Osteocyte (in vitro differentiated cells): ENCODE results near the gene ERI3. TPM values are rescaled to one million over a fixed set of nuclear protein-coding genes. Genes with fewer than 3 reads are reported as not detected.

Experiments used
- DNase-seq: peaks from one replicate; pipeline ENCODE4 v3.0.0; 2021; ENCODE audit warnings: mixed read lengths; ENCODE audit not compliant: unreplicated experiment; ENCODE audit errors: extremely low spot score
- H3K27ac Mint-ChIP-seq: one replicate; pipeline ENCODE4 v1.8.0; 2021; ENCODE audit warnings: mild to moderate bottlenecking, mixed read lengths; ENCODE audit not compliant: unreplicated experiment
- H3K27me3 Mint-ChIP-seq: one replicate; pipeline ENCODE4 v1.8.0; 2021; ENCODE audit warnings: mixed read lengths; ENCODE audit not compliant: unreplicated experiment
- H3K36me3 Mint-ChIP-seq: one replicate; pipeline ENCODE4 v1.8.0; 2021; ENCODE audit warnings: mixed read lengths; ENCODE audit not compliant: unreplicated experiment
- H3K4me1 Mint-ChIP-seq: one replicate; pipeline ENCODE4 v1.8.0; 2021; ENCODE audit warnings: mixed read lengths; ENCODE audit not compliant: unreplicated experiment
- H3K4me3 Mint-ChIP-seq: one replicate; pipeline ENCODE4 v1.8.0; 2021; ENCODE audit warnings: mild to moderate bottlenecking, moderate library complexity, mixed read lengths; ENCODE audit not compliant: unreplicated experiment
- H3K9me3 Mint-ChIP-seq: one replicate; pipeline ENCODE4 v1.8.0; 2021; ENCODE audit warnings: mixed read lengths; ENCODE audit not compliant: unreplicated experiment
- total RNA-seq: library from RNA; stranded (reverse); gene quantifications from 2 replicates; pipeline ENCODE4 v1.2.1, GENCODE V29; 2021
- TF ChIP-seq, protein P1 (sequence below): fragments of 200-600 bp; sonication (generic); IDR thresholded peaks from 2 replicates; pipeline ENCODE4 v1.5.0; 2021; ENCODE audit warnings: antibody characterized with exemption, mild to moderate bottlenecking, moderate library complexity

ERI3 gene
- total RNA-seq, 1 donor from 2014 or later = 58.6 TPM

DNA sequence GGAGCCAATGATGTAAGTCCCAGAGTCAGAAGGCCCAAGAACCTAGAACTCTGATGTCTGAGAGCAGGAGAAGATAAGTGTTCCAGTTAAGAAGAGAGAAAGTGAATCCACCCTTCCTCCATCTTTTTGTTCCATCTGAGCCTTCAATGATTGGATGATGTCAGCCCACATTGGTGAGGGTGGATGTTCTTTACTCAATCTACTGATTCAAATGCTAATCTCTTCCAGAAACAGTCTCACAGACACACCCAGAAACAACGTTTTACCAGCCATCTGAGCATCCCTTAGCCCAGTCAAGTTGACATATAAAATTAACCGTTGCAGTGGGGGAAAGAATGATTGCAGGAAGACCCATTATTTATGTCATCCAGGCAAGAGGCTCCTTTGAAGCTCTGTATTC, 33.5 kb upstream of the ERI3 start:
- H3K36me3 Mint-ChIP-seq = no peaks in the 10 kb centered on the region
- no peaks in the 10 kb centered on the region for H3K4me1 Mint-ChIP-seq
- TF ChIP-seq, protein P1, sequence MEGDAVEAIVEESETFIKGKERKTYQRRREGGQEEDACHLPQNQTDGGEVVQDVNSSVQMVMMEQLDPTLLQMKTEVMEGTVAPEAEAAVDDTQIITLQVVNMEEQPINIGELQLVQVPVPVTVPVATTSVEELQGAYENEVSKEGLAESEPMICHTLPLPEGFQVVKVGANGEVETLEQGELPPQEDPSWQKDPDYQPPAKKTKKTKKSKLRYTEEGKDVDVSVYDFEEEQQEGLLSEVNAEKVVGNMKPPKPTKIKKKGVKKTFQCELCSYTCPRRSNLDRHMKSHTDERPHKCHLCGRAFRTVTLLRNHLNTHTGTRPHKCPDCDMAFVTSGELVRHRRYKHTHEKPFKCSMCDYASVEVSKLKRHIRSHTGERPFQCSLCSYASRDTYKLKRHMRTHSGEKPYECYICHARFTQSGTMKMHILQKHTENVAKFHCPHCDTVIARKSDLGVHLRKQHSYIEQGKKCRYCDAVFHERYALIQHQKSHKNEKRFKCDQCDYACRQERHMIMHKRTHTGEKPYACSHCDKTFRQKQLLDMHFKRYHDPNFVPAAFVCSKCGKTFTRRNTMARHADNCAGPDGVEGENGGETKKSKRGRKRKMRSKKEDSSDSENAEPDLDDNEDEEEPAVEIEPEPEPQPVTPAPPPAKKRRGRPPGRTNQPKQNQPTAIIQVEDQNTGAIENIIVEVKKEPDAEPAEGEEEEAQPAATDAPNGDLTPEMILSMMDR = no peak
- no peaks in the 10 kb centered on the region for H3K9me3 Mint-ChIP-seq
- peaks cover 20% of the 10 kb centered on the region for H3K27me3 Mint-ChIP-seq
- no peak for DNase-seq
- H3K4me3 Mint-ChIP-seq = no peak overlapping the region
- H3K27ac Mint-ChIP-seq = no peak overlapping the region

DNA sequence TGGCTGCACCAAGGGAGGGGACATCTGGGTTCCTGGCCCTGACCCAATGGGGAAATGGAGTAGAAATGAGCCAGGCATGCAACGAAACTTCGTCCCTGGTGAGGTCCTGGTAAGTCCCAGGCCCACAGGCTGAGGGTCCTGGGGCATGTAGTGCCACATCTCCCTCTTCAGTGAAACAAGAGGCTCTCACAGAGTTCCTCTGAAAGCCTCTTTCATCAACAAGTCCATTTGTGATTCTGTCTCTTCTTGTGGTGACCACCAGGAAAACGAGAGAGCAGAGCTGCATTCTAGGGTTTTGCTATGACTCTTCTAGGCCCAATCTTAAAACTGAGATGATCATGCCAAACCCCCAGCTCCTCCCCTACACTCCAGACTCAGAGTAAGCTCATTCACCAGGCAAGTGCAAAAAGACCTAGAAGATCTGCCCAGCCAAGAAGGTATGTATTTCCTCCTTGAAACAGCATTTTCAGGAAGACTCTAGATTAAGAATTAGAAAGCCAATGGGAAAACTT, 25.7 kb upstream of the ERI3 start:
- no peak overlapping the region for H3K27ac Mint-ChIP-seq
- no peaks in the 10 kb centered on the region for H3K4me1 Mint-ChIP-seq
- TF ChIP-seq, protein P1 = no peak
- peaks cover 30% of the 10 kb centered on the region for H3K27me3 Mint-ChIP-seq
- H3K9me3 Mint-ChIP-seq = no peaks in the 10 kb centered on the region
- H3K36me3 Mint-ChIP-seq = no peaks in the 10 kb centered on the region
- H3K4me3 Mint-ChIP-seq = no peak overlapping the region
- no peak for DNase-seq

DNA sequence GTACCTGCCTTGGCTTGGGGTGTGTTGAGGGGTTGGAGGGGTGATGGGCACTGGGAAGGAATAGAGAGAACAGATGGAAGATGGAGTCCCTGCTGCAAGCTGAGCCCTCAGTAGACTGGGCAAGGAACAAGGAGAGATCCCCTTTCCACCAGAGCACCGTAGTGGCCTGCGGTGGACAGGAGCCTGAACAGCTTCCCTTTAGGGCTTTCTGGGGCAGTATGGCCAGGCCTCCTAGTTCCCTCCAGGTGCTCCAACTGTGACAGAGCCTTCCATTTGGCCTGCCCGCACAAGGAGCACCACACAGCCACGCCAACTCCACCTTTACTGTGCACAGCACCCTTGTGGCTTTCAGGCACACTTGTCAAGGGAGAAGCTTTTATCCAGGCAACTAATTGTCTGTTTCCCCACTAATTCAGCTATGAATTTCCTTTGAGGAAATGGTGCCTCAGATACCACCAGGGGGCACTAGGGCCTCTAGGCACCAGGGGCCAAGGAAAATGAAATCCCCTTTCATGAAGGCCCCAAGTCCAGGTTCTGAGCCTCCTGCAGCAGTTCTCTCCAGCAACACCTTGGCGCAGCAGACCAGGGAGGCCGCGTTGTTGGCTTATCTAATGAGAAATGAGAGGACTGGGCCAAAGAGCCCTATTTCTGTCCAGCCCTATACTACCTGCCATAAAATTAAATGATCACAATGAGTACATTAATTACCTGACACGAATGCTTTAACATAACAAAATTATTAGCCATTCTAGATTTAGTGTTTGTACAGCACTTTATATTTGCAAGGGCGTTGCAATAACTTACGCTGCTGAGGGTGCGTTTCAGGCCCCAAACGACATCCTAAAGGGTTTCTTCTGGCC, 23.1 kb upstream of the ERI3 start:
- H3K4me3 Mint-ChIP-seq = no peak overlapping the region
- TF ChIP-seq, protein P1 = peak; percentile 74
- H3K36me3 Mint-ChIP-seq = no peaks in the 10 kb centered on the region
- DNase-seq = no peak
- no peaks in the 10 kb centered on the region for H3K4me1 Mint-ChIP-seq
- H3K27ac Mint-ChIP-seq = no peak overlapping the region
- no peaks in the 10 kb centered on the region for H3K9me3 Mint-ChIP-seq
- H3K27me3 Mint-ChIP-seq = peaks cover 16% of the 10 kb centered on the region

DNA sequence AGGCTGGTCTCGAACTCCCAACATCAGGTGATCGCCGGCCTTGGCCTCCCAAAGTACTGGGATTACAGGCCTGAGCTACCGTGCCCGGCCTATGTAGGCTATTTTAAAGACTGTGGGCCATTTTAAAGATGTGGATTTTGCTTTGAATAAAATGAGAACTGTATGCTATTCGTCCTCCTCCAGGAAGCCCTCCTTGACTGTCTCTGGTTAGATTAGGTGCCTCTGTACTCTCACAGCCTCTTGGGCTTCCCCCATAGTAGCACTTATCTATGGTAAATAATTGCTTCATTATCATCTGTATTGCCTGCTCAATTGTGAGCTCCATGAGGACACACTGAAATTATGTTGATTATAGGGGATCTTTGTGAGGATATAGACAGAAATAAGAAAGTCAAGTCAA, 20.5 kb upstream of the ERI3 start:
- H3K27me3 Mint-ChIP-seq = peaks cover 5% of the 10 kb centered on the region

DNA sequence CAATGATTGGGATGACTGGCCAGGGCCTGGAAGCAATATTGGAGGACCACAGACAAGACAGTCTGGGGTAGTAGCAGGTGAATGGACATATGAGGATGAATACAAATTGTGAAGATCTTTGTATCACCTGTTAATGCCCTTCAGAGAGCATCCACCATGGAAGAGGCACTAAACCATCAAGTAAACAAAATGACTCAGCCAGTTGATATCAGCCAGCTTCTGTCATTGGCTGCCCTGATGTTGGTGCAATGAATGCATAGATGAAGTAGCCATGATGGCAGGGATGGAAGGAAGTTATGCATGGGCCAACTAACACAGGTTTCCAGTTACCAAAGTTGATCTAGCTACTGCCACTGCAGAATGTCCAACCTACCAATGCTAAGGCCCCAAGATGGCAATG, 16.1 kb upstream of the ERI3 start:
- no peaks in the 10 kb centered on the region for H3K9me3 Mint-ChIP-seq
- TF ChIP-seq, protein P1 = no peak
- H3K4me1 Mint-ChIP-seq = no peaks in the 10 kb centered on the region
- no peak overlapping the region for H3K27ac Mint-ChIP-seq
- no peak overlapping the region for H3K4me3 Mint-ChIP-seq
- no peak for DNase-seq
- peaks cover 23% of the 10 kb centered on the region for H3K27me3 Mint-ChIP-seq
- peaks cover 2% of the 10 kb centered on the region for H3K36me3 Mint-ChIP-seq

More for the DNA sequence above, 20.5 kb upstream of the ERI3 start:
- no peak overlapping the region for H3K27ac Mint-ChIP-seq
- no peaks in the 10 kb centered on the region for H3K4me1 Mint-ChIP-seq
- no peaks in the 10 kb centered on the region for H3K9me3 Mint-ChIP-seq
- DNase-seq = no peak
- no peak overlapping the region for H3K4me3 Mint-ChIP-seq
- no peaks in the 10 kb centered on the region for H3K36me3 Mint-ChIP-seq
- TF ChIP-seq, protein P1 = no peak
